ENCODE measurements around the gene TFAM.
A peak's percentile ranks its signal among the peaks of the same experiment; 100 is the strongest.

Gene TFAM

DNA sequence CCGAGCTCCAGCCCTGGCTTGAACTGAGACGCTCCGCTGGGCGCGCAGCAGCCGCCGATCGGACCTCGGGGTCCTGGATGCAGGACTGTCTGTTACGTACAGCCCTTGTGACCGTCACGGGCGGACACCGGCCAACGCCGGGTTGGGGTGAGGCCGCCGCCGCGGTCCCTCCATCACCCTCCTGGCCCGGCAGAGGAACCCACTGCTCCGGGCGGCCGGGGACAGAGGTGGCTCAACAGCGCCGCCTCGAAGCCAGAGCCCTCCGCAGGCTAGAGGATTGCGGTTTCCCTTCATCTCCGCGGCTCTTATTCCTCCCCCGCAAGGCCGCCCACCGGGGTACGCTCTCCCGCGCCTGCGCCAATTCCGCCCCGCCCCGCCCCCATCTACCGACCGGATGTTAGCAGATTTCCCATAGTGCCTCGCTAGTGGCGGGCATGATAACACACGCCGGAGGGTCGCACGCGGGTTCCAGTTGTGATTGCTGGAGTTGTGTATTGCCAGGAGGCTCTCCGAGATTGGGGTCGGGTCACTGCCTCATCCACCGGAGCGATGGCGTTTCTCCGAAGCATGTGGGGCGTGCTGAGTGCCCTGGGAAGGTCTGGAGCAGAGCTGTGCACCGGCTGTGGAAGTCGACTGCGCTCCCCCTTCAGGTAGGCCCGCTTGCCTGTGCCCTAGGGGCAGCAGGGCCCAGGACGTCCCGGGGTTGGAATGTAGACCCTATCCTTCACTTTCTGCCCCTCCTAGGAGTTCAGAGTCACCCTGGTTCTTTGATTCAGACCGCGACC, at the start of gene TFAM:
Gene TFAM, plus strand, starts transcription at position 412 of the 785 bp plus-strand sequence. Its CDS starts 138 bp downstream, at position 550.
- DNase-seq = peak; percentile 41 to 67

DNA sequence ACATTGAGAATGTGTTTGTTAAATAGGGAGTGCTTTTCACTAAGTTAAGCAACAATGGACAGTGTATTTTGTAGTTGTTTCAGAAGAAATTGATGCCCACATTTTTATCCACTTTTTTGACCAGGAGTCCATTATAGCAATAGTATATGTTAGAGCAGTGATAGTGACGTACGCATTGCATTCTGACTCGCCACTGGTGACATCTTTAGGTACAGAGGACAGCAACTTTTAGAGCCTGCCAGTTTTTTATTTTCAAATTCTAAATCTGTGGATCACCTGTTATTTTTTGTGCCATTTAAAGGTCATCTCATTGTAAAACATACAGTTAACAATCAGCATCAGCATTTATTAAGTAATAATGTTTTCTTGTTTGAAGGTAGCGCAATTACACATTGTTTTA, 49.0 kb upstream of the TFAM start:
- no peak for DNase-seq

DNA sequence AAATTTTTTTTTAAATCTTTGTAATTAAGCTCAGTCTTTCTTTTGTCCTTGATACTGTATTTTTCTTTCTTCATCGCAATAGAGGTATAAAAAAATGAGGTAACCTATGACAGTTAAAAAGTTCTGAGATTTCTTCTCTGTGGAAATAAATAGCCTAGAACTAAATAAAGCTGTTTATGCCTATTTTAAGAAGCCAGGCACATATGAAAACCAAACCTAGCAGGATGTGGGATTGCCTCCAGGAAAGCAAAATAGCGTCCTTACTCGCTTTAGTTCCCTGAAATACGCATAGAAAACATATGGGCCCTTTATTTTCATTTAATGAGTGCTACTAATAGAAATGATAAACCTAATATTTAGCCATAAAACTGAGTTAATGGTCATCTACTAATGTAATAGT, 43.8 kb upstream of the TFAM start:
- DNase-seq = no peak

DNA sequence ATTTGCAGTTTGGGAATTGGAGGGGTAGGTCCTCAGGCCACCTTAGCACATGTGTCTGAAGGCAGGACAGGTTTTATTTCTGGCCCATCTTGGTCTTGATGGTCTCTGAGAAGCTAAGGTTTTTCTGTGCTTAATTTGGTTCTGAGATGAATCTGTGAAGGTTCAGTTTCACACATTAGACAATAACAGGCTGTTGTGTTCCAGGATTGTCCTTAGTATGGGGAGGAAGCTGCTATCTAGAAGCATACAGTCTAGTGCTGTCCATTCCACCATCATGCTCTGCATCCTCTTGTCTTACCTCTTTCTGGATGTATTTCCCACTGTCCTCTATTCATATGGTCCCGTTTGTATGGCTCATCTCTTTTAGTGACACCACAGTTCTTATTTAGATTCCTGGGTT, 43.3 kb upstream of the TFAM start:
- no peak for DNase-seq

DNA sequence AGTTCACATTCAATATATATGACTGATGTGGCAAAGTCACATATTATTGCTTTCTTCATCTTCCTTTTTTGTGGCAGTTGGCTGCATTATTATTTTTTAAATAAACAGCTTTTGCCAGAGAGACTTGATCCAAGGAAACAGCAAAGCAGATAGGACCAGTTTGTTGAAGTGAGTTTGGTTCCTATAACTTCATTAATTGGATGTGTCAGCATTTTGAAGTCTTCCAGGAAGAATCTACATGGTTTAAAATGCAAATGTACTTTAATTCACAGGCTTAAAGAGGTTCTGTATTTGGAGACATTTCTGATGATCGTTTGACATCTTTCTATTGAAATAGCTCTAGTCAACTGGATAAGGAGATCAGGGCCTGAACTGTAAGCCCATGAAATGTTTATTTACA, 37.2 kb upstream of the TFAM start:
- DNase-seq = no peak

DNA sequence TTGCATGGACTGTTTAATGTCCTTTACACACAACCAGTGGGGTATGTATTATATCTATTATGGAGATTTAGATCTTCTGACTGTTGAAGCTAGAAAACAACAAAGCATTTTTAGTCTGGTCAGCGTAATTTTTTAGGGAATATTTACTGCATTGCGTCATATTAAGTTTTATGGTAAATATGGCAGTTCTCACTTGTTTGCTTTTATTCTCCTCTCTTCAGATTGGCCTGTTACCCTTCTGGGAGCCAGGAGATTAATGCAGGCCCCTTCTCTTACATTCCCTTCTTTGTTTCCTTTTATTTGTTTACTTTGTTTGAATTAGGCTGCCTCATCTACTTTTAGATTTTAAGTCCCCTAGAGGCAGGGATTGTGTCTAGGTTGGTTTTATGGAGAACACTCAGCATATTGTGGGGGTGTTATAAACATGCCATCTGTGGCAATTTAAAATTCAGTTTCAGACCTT, 36.6 kb upstream of the TFAM start:
- no peak for DNase-seq

DNA sequence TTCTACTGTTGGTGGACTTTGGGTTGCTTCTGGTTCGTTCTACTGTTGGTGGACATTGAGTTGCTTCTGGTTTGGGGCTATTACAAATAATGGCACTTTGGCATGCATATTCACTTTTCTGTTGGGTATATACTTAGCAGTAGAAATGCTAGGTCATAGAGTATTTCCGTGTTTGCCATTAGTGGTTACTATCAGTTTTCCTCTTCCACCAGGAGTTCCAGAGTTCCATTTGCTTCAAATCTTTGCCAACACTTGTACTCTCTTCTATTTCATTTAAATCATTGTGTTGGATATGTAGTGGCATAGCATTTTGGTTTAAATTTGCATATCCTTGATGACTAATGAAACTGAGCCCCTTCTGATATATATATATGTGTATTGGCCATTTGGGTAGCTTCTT, 35.2 kb upstream of the TFAM start:
- no peak for DNase-seq

DNA sequence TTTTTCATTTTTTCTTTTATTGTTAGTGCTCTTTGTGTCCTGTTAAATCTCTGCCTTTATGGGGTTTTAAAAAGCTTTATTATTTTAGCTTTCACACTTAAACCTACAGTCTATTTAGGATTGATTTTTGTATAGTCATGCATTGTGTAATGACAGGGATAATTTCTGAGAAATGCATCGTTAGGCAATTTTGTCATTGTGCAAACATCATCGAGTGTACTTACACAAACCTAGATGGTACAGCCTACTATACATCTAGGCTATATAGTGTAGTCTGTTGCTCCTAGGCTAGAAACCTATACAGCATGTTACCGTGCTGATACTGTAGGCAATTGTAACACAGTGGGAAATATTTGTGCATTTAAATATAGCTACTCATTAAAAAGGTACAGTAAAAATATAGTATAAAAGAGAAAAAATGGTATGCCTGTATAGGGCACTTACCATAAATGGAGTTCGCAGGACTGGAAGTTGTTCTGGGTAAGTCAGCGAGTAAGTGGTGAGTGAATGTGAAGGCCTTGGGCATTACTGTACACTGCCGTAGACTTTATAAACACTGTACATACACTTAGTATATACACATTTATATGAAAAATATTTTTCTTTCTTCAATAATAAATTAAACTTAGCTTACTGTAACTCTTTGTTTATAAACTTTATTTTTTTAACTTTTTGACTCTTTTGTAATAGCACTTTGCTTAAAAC, 34.4 kb upstream of the TFAM start:
- no peak for DNase-seq

DNA sequence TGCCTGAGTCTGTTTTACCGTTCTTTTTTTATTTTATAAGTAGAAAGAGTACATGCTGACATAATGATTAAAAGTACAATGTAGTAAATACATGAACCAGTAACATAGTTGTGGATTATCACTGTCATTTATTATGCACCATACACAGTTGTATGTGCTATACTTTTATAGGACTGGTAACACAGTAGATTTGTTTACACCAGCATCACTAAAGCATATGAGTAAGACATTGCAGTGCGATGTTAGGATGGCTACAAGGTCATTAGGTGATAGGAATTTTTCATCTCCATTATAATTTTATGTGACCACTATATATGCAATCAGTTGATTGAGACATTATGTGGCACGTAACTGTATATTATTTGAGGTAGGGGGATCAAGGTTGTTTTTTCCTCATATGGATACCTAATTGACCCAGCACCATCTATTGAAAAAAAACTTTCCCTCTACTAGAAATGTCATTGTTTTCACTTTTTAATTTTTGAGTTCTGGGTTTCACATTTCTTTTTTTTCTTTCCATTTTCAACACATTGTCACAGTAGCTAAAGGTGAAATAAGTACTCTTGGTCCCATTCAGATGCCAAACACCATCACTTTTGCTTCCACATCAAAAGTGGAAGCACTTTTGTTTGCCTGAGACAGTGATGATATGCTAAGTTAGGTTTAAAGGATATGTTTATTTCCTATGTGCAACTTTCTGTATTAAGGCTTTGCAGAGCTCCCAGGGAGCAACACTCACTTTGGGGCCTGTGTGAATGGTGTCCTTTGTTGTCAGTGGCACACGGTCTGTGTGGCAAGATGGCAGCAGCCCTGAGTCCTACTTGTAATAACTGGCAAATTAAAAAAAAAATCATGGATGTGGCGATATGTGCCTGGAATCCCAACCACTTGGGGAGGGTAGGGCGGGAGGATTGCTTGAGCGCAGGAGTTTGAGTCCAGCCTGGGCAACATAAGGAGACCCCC, 33.3 kb upstream of the TFAM start:
- DNase-seq = no peak

DNA sequence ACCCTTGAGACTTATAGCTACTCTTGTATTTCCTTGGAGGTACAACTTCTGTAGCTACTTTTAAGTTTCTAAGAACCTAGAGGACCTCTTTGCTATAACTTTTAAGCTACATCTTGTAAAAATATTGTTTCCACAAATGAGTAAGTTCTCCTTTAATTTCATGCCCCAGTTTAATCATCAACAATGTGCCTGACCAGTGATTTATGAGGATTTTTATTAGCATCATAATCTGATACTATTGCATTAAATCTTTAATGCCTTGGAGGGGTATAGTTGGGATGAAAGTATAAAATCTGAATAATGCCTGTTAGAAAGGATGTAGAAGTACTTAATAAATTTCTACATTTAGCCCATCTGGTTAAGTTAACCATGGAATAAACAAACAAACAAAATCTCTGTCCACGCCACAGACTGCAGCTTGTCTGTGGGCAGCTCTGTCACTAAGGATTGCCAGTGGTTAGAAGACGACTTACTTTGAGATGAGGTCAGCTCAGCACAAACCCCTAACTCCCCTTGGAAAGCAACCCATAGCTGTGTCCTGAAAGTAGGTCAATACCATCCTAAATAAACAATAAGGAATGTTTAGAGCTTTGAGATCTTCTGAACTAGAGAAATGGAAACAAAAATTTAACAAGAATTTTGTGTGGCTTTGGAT, 32.1 kb upstream of the TFAM start:
- DNase-seq = no peak

DNA sequence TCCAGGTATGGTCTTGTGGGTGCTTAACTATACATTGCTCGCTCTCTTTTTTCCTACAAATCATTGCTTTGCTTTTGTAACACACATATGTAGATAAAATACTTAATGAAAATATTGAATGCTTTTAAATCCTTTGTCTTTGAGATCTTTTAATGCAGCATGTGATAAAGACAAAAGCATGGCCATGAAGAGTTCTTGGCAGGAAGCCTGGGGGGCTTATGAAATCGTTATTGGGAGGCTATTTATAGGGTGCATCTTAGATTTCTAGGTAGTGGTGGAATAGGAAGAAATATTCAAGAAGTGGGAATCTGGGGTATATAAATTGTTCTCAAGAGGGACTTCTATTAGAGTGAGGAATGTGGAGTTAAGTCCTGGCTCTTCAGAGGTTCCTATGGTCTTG, 28.5 kb upstream of the TFAM start:
- DNase-seq = no peak

DNA sequence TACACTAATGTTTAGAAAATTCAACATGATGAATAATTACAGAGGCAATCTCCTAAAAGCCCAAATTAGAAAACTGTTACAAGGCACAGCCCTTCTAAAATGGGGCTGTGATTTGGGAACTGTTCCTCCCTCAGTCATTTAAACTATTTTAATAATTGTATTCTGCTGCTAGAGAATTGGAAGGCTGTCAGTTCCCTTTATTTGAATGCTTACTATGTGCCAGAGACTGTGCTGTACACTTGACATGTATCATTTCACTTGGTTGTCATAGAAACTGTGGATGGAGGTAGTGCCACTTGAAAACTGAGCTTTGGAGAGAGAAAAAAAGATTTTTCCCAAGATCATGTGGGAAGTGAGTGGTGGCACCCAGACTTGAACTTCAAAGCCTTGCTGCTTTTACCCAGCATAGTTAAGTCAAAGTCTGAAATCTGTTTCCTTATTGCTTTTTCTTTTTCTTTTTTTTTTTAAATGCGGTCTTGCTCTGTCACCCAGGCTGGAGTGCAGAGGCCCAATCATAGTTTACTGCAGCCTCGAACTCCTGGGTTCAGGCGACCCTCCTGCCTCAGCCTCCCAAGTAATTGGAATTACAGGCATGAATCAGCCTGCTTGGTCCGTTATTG, 26.8 kb upstream of the TFAM start:
- DNase-seq = no peak

DNA sequence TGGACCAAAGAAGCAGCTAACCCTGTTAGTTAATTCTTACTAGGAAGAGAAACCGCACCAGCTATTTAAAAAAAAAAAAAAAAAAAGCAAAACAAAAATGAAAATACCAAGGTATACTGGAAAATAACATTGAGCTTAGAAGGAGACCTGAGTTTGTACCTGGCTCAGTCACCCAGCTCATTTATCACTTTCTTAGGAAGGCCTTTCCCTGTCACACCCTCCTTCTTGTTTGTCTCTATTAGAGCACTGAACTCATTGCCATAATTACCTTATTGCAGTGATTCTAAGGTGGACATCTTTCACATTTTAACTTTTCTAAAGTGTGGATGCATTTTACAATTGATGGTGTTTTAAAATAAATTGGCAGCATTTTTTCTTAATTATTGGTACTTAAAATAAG, 26.3 kb upstream of the TFAM start:
- DNase-seq = no peak

DNA sequence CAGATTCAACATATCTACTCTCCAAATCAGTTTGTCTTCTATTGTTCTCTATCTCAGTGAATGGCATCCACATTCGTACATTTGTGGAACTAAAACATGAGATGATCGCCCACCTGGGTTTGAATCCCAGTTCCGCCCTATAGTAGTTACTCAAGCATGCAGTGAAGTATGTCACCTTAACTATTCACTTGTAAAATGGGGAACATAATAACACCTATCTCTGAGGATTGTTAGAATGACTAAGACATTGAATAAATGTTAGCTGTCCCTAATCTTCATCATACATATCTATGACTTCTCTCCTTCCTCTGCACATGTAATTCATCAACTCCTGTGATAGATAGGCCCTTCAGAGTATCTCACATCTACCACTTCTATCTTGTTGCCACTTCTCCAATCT, 25.7 kb upstream of the TFAM start:
- no peak for DNase-seq

DNA sequence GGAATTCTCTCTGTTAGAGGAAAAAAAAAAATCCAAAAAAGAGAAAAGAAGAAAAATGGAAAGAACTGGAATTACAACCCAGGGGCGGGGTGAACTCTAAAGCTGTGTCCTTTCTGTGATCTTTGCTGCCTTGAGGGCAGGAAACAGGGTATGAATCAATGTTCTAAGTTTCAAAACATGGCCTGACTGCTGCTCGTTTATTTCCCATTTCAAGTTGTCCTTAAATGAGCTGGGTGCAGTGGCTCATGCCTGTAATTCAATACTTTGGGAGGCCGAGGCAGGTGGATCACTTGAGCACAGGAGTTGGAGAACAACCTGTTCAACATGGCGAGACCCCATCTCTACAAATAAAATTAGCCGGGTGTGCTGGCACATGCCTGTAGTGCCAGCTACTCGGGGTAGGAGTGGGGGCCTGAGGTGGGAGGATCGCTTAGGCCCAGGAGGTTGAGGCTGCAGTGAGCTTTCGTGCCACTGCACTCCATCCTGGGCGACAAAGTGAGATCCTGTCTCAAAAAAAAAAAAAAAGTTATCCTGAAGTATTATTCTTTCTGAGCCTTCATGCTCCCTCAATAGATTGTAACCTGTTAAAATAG, 24.7 kb upstream of the TFAM start:
- DNase-seq = no peak

DNA sequence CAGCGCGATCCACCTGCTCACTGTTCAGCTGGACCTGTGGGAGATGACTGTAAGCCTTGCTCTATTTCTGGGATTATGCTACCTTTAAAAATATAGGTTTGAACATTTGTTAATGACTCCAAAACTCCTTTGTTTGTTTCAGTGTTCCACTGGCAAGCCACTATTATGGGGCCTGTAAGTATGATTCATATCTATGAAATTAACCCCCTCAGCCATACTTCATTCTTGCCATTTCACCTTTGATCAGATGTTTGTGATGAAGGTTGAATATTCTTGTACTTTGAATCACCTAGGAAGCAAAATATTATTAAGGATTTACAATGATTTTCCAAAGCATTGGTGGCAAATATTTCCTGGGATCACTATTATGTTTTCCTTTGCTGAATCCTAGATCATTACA, 23.9 kb upstream of the TFAM start:
- no peak for DNase-seq

DNA sequence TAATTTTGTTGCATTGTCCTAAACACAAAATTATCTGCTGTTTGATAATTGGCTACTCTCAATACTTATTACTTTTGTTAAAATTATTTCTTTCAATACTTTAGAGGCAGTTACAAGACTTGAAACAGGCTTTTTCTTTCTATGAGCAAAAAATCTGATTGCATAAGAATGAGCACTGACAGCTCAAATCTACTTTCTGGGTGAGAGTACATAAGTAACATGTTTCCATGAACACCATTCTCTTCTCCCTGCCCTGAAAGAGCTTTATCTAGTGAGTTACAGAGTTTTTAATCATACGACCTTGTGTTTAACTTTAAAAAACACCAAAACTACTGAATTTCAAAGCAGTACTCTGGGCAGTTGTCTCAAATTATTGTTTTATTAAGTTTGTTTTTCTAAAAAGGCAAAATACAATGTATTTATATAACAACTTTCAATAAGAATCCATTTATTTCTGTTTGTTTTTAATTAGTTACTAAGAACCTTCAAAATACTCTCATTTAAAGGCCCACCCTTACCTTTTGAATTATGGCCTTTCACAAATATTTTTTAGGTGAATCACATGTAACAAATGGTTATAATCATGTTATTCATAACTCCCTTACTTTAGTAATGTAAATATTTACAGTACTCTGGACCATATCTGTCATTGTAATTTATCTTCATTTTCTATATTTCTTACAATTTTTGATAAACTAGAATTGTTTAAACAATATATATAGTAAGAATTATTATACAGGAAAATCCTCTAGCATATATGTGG, 23.0 kb upstream of the TFAM start:
- no peak for DNase-seq

DNA sequence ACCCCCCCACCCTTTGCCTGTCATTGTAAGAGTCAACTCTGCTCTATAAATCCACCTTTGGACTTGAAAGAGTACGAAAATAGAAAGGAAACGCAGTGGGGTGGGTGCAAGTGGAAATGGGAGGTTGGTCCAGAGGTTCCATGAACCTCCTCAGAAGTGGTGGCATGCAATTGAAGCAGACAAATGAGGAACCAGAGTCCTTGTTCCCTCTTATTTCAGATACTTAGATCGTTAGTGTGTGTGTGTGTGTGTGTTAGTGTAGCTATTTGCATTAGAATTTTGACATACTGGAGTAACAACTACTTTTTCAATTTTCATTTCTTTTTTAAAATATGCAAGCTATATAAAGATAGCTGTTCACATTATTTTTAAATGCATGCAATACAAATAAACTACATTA, 18.1 kb upstream of the TFAM start:
- DNase-seq = no peak

DNA sequence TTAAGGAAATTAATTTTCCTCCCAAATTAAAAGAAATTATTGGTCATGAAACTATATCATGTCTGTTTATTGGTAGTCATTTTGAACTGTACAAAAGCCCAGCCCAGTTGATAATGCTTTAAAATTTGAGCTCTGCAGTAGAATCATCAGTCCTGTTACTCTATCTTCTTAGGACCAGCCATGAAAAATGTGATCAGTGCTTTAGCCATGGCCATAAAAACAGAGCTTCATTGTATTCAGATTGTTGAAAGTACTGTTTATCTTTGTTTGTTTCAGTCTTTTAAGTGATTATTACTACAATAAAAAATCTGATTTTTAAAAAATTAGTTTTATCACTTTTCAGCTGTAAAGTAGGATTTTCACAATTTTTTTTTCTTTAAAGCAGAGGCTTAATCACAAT, 13.7 kb upstream of the TFAM start:
- DNase-seq = no peak

DNA sequence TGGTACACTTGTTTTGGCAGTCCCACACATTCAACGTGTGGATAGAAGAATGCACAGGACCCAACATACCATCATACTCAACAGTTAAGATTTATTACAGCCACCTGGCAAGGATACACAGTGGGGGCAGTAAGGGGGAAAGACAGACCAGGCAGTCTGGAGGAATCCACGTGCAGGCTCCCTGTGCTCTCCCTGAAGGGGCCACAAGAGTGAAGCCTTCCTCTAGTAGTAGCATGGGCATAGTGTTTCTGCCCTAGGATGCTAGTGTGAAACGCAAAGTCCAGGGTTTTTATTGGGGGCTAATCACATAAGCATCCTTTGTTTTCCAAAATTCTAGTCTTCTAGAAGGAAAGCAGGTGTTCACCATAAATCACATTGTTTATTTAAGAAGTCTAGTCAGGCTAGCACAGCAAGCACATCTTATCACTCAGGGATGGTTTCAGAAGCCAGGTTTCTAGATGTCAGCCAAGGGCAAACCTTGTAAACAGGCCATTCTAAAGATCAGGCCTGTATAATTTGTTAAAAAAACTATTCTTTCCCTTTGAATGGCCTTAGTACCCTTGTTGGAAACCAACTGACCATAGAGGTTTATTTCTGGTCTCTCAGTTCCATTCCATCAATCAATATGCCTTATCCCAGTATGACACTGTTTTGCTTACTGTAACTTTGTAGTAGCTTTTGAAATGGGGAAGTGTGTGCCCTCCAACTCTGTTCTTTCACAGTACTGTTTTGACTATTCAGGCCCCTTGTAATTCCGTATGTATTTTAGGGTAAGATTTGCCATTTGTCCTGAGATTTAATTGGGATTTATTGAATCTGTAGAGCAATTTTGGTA, 12.4 kb upstream of the TFAM start:
- no peak for DNase-seq
